GM19239 (cell line): ENCODE data around the gene AVP.
"Not testable (repeated sequence)": the region's sequence is repeated elsewhere in the genome, so short reads cannot be mapped to it uniquely, and the experiment has no call there.

Experiments used
- DNase-seq: peaks from one replicate; pipeline ENCODE4 v3.0.0; 2011; ENCODE audit warnings: low spot score; ENCODE audit not compliant: insufficient read length
- FAIRE-seq: peaks from 2 replicates; lab custom pipeline; 2011; peaks lifted over from hg19 to GRCh38; lab: Jason Lieb, UNC

The AVP gene

GRCh38 chr20:3085571-3086072 lies 1.1 kb upstream of the AVP start:
- DNase-seq (no peak), FAIRE-seq (no peak)

DNA sequence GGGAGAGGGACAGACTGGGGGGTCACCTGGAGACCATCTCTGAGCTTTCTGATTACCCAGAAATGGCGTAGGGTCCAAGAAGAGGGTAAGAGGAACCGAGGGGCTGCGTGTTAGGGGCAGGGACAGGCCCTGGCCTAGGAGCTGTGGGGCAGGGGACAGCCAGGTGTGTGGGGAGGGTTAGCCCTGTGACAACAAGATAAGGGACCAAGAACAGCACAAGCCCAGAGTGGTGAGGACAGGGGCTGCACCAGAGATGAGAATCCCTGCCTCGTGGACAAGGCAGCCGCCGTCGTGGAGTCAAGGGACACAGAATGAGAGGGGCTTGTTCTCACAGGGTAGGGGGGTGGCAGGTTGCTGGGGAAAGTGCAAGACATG lies 449 bp upstream of the AVP start:
- FAIRE-seq = no peak
- no peak for DNase-seq

- DNase-seq = no peak
- FAIRE-seq = no peak
These were observed 1.3 kb downstream of the AVP start for GRCh38 chr20:3082955-3083952.

- DNase-seq = no peak
- no peak for FAIRE-seq
These were observed 2.1 kb downstream of the AVP start for GRCh38 chr20:3082306-3082951.

- FAIRE-seq (no peak), DNase-seq (no peak)
These were observed 2.9 kb downstream of the AVP start for GRCh38 chr20:3081641-3082040.

- FAIRE-seq (no peak), DNase-seq (no peak)
These were observed 3.6 kb downstream of the AVP start for GRCh38 chr20:3080939-3081388.

DNA sequence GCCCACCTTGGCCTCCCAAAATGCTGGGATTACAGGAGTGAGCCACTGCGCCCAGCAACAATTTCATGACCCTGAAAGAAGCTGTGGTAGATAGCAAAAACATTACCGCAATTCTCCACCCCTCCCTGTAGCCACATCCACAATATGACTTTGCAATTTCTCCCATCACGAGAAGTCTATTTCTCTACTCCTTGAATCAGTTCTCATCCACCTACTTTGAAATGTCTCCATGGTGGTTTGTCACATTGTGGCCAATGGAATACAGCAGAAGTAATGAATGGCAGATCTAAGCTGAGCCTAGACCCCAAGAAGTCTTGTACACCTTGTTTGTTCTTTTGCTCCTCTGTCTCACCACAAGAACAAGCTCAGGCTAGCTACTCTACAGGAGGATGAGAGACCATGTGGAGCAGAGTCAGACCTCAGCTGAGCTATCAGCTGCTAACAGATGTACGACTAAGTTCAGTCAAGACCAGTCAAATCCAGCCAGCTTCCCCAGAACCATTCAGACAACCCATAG lies 6.8 kb downstream of the AVP start:
- FAIRE-seq (no peak), DNase-seq (no peak)

DNA sequence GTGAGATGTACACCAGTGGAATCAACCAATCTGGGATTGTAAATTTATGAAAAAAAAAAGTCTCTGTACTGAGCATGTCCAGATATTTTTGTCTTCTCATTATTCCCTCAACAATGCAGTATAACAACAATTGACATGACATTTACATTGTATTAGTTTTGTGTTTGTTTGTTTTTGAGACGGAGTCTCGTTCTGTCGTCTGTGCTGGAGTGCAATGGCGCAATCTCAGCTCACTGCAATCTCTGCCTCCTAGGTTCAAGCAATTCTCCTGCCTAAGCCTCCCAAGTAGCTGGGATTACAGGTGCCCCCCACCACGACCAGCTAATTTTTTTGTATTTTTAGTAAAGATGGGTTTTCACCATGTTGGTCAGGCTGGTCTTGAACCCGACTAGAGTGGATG lies 9.2 kb downstream of the AVP start:
- DNase-seq, FAIRE-seq: not testable (repeated sequence)

GRCh38 chr20:3074812-3075211 lies 9.7 kb downstream of the AVP start:
- FAIRE-seq (no peak), DNase-seq (no peak)

DNA sequence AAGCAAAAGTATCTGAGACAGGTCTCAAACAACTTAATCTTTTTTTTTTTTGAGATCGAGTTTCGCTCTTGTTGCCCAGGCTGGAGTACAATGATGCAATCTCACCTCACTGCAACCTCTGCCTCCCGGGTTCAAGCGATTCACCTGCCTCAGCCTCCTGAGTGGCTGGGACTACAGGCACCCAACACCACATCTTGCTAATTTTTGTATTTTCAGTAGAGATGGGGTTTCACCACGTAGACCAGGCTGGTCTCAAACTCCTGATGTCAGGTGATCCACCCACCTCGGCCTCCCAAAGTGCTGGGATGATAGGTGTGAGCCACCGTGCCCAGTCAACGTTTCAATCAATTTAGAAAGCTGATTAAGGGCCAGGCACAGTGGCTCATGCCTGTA lies 11.3 kb downstream of the AVP start:
- FAIRE-seq, DNase-seq: not testable (repeated sequence)

DNA sequence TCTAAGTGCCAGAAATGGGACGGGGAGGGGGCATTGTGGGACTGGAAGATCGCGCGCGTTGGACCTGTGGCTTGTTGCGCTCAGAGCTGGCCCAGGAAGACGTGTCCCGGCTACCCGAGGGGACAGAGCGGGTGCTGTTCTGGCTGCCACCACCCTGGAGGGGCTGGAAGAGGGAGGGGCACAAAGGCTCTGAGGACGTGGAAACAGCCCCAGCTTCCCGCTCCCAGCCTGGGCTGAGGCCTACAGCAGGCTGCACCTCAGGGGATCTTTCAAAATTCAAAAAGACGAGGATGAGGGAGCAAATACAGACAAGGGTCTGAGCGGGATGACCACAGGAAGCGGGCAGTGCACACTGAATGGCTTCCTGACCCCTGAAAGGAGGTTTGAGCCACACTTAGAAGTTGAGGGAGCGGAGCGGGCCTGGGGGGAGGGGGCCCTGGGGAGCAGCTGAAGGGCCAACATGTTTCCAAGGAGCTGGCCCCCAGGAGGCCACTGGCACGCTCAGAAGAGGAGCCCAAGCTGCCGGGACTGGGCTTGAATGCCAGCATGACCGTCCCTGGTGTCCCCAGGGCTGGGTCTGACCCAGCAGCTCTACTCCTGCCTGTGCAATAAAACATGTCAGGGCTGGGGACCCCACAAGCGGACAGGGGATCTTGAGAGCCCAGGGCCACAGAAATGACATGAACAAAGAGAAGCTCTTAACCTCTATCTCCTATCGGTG lies 11.8 kb downstream of the AVP start:
- DNase-seq (no peak), FAIRE-seq (no peak)

GRCh38 chr20:3071610-3072529 lies 12.7 kb downstream of the AVP start, which contains the start of gene OXT:
Gene OXT (plus strand): TSS chr20:3071620. CDS start chr20:3071656, 36 bp downstream.
- no peak for FAIRE-seq
- DNase-seq = no peak

- no peak for DNase-seq
- FAIRE-seq = no peak
These were observed 13.3 kb downstream of the AVP start for GRCh38 chr20:3071266-3071609.

- DNase-seq (no peak), FAIRE-seq (no peak)
These were observed 13.8 kb downstream of the AVP start for GRCh38 chr20:3070725-3071124.

GRCh38 chr20:3068986-3069900 lies 15.3 kb downstream of the AVP start:
- no peak for DNase-seq
- FAIRE-seq = no peak

DNA sequence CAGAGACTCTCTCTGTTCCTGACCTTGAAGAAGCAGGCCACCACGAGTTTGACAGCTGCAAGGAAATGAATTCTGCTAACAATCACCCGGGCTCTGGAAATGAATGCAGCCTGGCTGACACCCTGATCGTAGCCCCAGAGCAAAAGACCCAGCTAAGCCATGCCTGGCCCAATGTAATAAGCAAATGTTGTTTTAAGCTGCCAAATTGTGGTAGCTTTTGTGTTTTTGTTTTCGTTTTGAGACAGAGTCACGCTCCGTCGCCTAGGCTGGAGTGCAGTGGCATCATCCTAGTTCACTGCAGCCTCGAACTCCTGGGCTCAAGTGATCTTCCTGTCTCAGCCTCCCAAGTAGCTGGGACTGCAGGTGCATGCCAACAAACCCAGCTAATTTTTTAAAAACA lies 16.4 kb downstream of the AVP start:
- FAIRE-seq (no peak), DNase-seq (no peak)

DNA sequence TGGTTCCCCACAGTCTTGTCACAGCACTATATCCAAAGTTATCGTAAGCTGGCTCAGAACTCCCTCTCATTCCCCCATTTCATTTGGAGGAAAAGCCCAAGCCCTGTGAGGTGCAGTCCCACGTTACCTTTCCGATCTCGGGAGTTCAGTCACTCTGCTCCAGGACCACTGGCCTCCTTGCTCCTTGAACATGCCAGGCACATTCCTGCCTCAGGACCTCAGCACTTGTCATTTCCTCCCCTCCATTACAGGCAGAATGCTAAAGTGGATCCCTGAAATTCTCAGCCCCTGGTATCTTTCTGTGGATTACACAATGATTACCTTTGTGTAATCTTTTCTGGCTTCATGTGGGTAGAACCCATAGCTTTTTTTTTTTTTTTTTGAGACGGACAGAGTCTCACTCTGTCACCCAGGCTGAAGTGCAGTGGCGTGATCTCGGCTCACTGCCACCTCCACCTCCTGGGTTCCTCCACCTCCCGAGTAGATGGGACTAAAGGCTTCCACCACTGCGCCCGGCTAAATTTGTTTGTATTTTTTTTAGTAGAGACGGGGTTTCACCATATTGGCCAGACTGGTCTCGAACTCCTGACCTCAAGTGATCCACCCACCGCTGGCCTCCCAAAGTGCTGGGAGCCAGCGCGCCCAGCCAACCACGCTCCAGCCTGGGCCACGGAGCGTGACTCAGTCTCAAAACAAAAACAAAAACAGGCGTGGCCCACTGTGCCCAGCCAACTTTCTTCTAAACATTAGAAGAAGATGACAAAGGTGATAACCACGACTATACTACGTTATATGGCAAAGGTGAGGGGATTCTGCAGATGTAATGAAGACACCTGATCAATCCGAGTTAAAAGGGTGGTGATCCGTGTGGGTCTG lies 17.1 kb downstream of the AVP start:
- FAIRE-seq = no peak
- DNase-seq = no peak
